Brain microvascular endothelial cell (primary cell): ENCODE results near the gene DRD3.

Experiments
- DNase-seq: peaks from one replicate; pipeline ENCODE4 v3.0.0-alpha.2; 2020
- H3K27ac ChIP-seq: fragments of 250-450 bp; sonication (Bioruptor Pico); 2 replicates; pipeline ENCODE4 v1.5.1; 2020; ENCODE audit warnings: mild to moderate bottlenecking, moderate library complexity
- H3K27me3 ChIP-seq: fragments of 250-450 bp; sonication (Bioruptor Pico); replicated peaks from 2 replicates; pipeline ENCODE4 v1.5.1; 2020; ENCODE audit warnings: mild to moderate bottlenecking
- H3K36me3 ChIP-seq: fragments of 250-450 bp; sonication (Bioruptor Pico); replicated peaks from 2 replicates; pipeline ENCODE4 v1.5.1; 2020; ENCODE audit warnings: mild to moderate bottlenecking
- H3K4me3 ChIP-seq: 2 replicates; pipeline ENCODE4 v1.5.1; 2011; ENCODE audit warnings: low read depth, mild to moderate bottlenecking, control low read depth, low read length, moderate library complexity
- CTCF ChIP-seq: IDR thresholded peaks from 2 replicates; pipeline ENCODE4 v1.5.1; 2011; ENCODE audit warnings: low read depth, mild to moderate bottlenecking, moderate library complexity, low read length, control low read depth, inconsistent platforms; ENCODE audit errors: missing control alignments
- in situ Hi-C: cut with HindIII; loops from 2 replicates; pipeline ENCODE4 v1.10.0; 2017; ENCODE audit warnings: low sequenced_read_pairs, low pct_ligation_motif_present

The DRD3 gene

GRCh38 chr3:114179575-114179974 is 723 bp upstream of the DRD3 start:
- Histone ChIP-seq H3K27me3 (no peaks in the 10 kb centered on the region), H3K36me3 (no peaks in the 10 kb centered on the region), H3K27ac (no peak overlapping the region), H3K4me3 (no peak overlapping the region)
- peak; percentile 62 for TF ChIP-seq CTCF
- in situ Hi-C loops: no loop called here
- peak; percentile 49 for DNase-seq

GRCh38 chr3:114176890-114177289 is 2.0 kb downstream of the DRD3 start:
- no peak overlapping the region for H3K27ac ChIP-seq
- no peak overlapping the region for H3K4me3 ChIP-seq
- no peak for DNase-seq
- H3K36me3 ChIP-seq: no peaks in the 10 kb centered on the region
- in situ Hi-C loops: no loop called here
- no peak for TF ChIP-seq CTCF
- no peaks in the 10 kb centered on the region for H3K27me3 ChIP-seq

GRCh38 chr3:114176487-114176886 is 2.4 kb downstream of the DRD3 start:
- no peak for TF ChIP-seq CTCF
- no peak overlapping the region for H3K4me3 ChIP-seq
- H3K27ac ChIP-seq: no peak overlapping the region
- DNase-seq: no peak
- in situ Hi-C loops: no loop called here
- no peaks in the 10 kb centered on the region for H3K27me3 ChIP-seq
- no peaks in the 10 kb centered on the region for H3K36me3 ChIP-seq

GRCh38 chr3:114175204-114175987 is 3.5 kb downstream of the DRD3 start:
- no peak overlapping the region for H3K4me3 ChIP-seq
- in situ Hi-C loops: no loop called here
- no peak overlapping the region for H3K27ac ChIP-seq
- no peaks in the 10 kb centered on the region for H3K27me3 ChIP-seq
- no peak for TF ChIP-seq CTCF
- no peak for DNase-seq
- no peaks in the 10 kb centered on the region for H3K36me3 ChIP-seq

- no peak for TF ChIP-seq CTCF
- no peak for DNase-seq
- H3K4me3 ChIP-seq: no peak overlapping the region
- H3K27ac ChIP-seq: no peak overlapping the region
- no peaks in the 10 kb centered on the region for H3K36me3 ChIP-seq
- H3K27me3 ChIP-seq: no peaks in the 10 kb centered on the region
- in situ Hi-C loops: no loop called here
Measured at GRCh38 chr3:114171677-114172076, 7.2 kb downstream of the DRD3 start.

DNA sequence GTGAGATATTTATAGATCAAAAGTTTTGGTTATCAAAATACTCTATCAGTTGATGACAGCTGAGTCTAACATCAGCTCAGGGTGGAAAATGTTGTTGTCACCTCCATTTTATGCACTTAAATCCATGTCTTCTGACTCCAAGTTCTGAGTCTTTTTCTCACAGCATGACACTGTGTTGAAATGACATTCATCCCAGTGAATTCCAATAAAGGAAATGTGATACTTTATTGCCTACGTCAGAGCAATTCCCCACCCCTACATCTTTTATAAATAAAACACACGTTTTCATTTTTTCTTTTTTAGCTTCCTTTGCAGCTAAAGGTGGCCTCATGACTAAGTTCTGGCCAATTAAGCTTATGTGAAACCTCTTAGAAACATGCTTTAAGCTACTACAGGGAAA is 10.7 kb downstream of the DRD3 start:
- Histone ChIP-seq H3K27me3 (no peaks in the 10 kb centered on the region), H3K36me3 (no peaks in the 10 kb centered on the region), H3K27ac (no peak overlapping the region), H3K4me3 (no peak overlapping the region)
- no peak for DNase-seq
- no peak for TF ChIP-seq CTCF
- in situ Hi-C loops: no loop called here
